H1 (cell line): ENCODE results near the gene POLR3C. TPM values are rescaled to one million over a fixed set of nuclear protein-coding genes. Genes with fewer than 3 reads are reported as not detected.

ENCODE experiments used
- CTCF ChIA-PET: fragments of 300-600 bp; sonication (Branson Sonifier 250); formaldehyde crosslinking; loops from one replicate; lab custom pipeline; 2021; ENCODE audit not compliant: partially characterized antibody; lab: Charles Lee
- POLR2A ChIA-PET: fragments of 300-600 bp; sonication (Branson Sonifier 250); formaldehyde crosslinking; loops from one replicate; lab custom pipeline; 2021; ENCODE audit warnings: inconsistent platforms; ENCODE audit not compliant: partially characterized antibody; lab: Charles Lee
- DNase-seq, 2 experiments: peaks; one replicate each; pipeline versions ENCODE4 v3.0.0 to v3.0.0-alpha.2; 2010 to 2022; ENCODE audit warnings: low spot score in 2 of 2, low read depth in 1 of 2, mixed read lengths in 1 of 2
- FAIRE-seq: peaks from 2 replicates; lab custom pipeline; 2011; peaks lifted over from hg19 to GRCh38; lab: Jason Lieb, UNC
- H2AFZ ChIP-seq: 2 replicates; pipeline ENCODE4 v1.8.1; 2012; ENCODE audit warnings: low read length, inconsistent platforms
- H2AK5ac ChIP-seq: 2 replicates; pipeline ENCODE4 v1.6.1; 2013; ENCODE audit warnings: low read depth, low read length
- H2BK120ac ChIP-seq: replicated peaks from 2 replicates; pipeline ENCODE3; 2013; ENCODE audit warnings: low read depth, low read length, inconsistent platforms
- H2BK12ac ChIP-seq: 2 replicates; pipeline ENCODE4 v1.6.1; 2013; ENCODE audit warnings: low read depth, low read length
- H2BK15ac ChIP-seq: 2 replicates; pipeline ENCODE4 v1.6.1; 2013; ENCODE audit warnings: low read length
- H2BK20ac ChIP-seq: 2 replicates; pipeline ENCODE4 v1.6.1; 2013; ENCODE audit warnings: low read length
- H2BK5ac ChIP-seq: 2 replicates; pipeline ENCODE4 v1.6.1; 2013; ENCODE audit warnings: low read depth, low read length
- H3K14ac ChIP-seq: 2 replicates; pipeline ENCODE4 v1.6.1; 2013; ENCODE audit warnings: inconsistent platforms; ENCODE audit not compliant: insufficient read length
- H3K18ac ChIP-seq: 2 replicates; pipeline ENCODE4 v1.6.1; 2013; ENCODE audit warnings: low read length; ENCODE audit errors: extremely low read depth
- H3K23ac ChIP-seq: 2 replicates; pipeline ENCODE4 v1.6.1; 2013; ENCODE audit warnings: inconsistent platforms; ENCODE audit not compliant: insufficient read length
- H3K23me2 ChIP-seq: 2 replicates; pipeline ENCODE4 v1.6.1; 2013; ENCODE audit warnings: low read depth, low read length
- H3K27ac ChIP-seq: 2 replicates; pipeline ENCODE4 v1.6.1; 2011; ENCODE audit warnings: low read depth, low read length, inconsistent platforms
- H3K27me3 ChIP-seq, 4 experiments: replicated peaks in 1 of 4; 1 replicate in 1 of 4; 2 replicates in 3 of 4; pipeline versions ENCODE4 v1.6.1 to v1.8.1; 2011 to 2013; ENCODE audit warnings: low read length in 3 of 4, mild to moderate bottlenecking in 3 of 4, inconsistent platforms in 2 of 4, mixed read lengths in 2 of 4, moderate library complexity in 1 of 4; ENCODE audit not compliant: control insufficient read depth in 3 of 4, insufficient read depth in 3 of 4; ENCODE audit errors: extremely low read depth in 1 of 4
- H3K36me3 ChIP-seq, 4 experiments: 2 replicates each; pipeline versions ENCODE4 v1.6.1 to v1.8.1; 2011 to 2013; ENCODE audit warnings: mild to moderate bottlenecking in 4 of 4, low read length in 3 of 4, moderate library complexity in 2 of 4, control low read depth in 1 of 4, inconsistent platforms in 1 of 4; ENCODE audit not compliant: insufficient read depth in 4 of 4, control insufficient read depth in 2 of 4
- H3K4ac ChIP-seq: replicated peaks from 2 replicates; pipeline ENCODE3; 2013; ENCODE audit warnings: low read length, low read depth, mixed read lengths, inconsistent platforms; ENCODE audit not compliant: insufficient read length
- H3K4me1 ChIP-seq, 4 experiments: replicated peaks in 1 of 4; 1 replicate in 1 of 4; 2 replicates in 3 of 4; pipeline versions ENCODE4 v1.6.1 to v1.8.1; 2011 to 2013; ENCODE audit warnings: low read length in 3 of 4, inconsistent platforms in 2 of 4, mixed read lengths in 1 of 4; ENCODE audit not compliant: insufficient read depth in 4 of 4, control insufficient read depth in 3 of 4
- H3K4me2 ChIP-seq, 2 experiments: 2 replicates each; pipeline versions ENCODE4 v1.6.1 to v1.8.1; 2011 to 2013; ENCODE audit warnings: low read depth in 2 of 2, low read length in 2 of 2, control low read depth in 1 of 2, inconsistent platforms in 1 of 2, mild to moderate bottlenecking in 1 of 2; ENCODE audit not compliant: insufficient read depth in 1 of 2
- H3K4me3 ChIP-seq, 4 experiments: fragments of 200-600, 300-600 bp in 1 of 4; sonication (generic), shearing (Covaris generic), sonication (Bioruptor Twin) in 1 of 4; 2 replicates each; pipeline versions ENCODE4 v1.5.1 to v1.8.1; 2011 to 2016; ENCODE audit warnings: low read length in 4 of 4, low read depth in 3 of 4, control low read depth in 2 of 4, inconsistent platforms in 2 of 4, mild to moderate bottlenecking in 2 of 4, mixed read lengths in 1 of 4, moderate library complexity in 1 of 4; ENCODE audit not compliant: insufficient read depth in 2 of 4; ENCODE audit errors: extremely low read depth in 1 of 4
- H3K56ac ChIP-seq: replicated peaks from 2 replicates; pipeline ENCODE3; 2013; ENCODE audit warnings: low read depth, mild to moderate bottlenecking, mixed read lengths, low read length, inconsistent platforms; ENCODE audit not compliant: insufficient read length
- H3K79me1 ChIP-seq: 2 replicates; pipeline ENCODE4 v1.6.1; 2013; ENCODE audit warnings: low read depth, low read length, control low read depth
- H3K79me2 ChIP-seq, 2 experiments: 2 replicates each; pipeline versions ENCODE4 v1.6.1 to v1.8.1; 2012 to 2013; ENCODE audit warnings: low read length in 2 of 2, mild to moderate bottlenecking in 2 of 2, inconsistent platforms in 1 of 2; ENCODE audit not compliant: insufficient read depth in 2 of 2, control insufficient read depth in 1 of 2
- H3K9ac ChIP-seq, 4 experiments: replicated peaks in 1 of 4; 1 replicate in 1 of 4; 2 replicates in 3 of 4; pipeline versions ENCODE4 v1.6.1 to v1.8.1; 2011 to 2013; ENCODE audit warnings: low read depth in 3 of 4, low read length in 3 of 4, control low read depth in 2 of 4, mild to moderate bottlenecking in 2 of 4, moderate library complexity in 2 of 4, inconsistent platforms in 1 of 4; ENCODE audit errors: extremely low read depth in 1 of 4
- H3K9me3 ChIP-seq, 2 experiments: 2 replicates each; pipeline versions ENCODE4 v1.6.1 to v1.8.1; 2012 to 2013; ENCODE audit warnings: mild to moderate bottlenecking in 2 of 2, moderate library complexity in 2 of 2, control low read depth in 1 of 2, inconsistent platforms in 1 of 2, low read depth in 1 of 2, low read length in 1 of 2, mixed read lengths in 1 of 2; ENCODE audit not compliant: insufficient read depth in 2 of 2
- H4K20me1 ChIP-seq, 2 experiments: replicated peaks in 1 of 2; 2 replicates each; pipeline versions ENCODE3 to v1.8.1; 2011 to 2013; ENCODE audit warnings: inconsistent platforms in 2 of 2, low read length in 2 of 2, mild to moderate bottlenecking in 1 of 2; ENCODE audit not compliant: insufficient read depth in 2 of 2, control insufficient read depth in 1 of 2
- H4K5ac ChIP-seq: 2 replicates; pipeline ENCODE4 v1.6.1; 2013; ENCODE audit warnings: low read length, low read depth, mixed read lengths, inconsistent platforms; ENCODE audit not compliant: insufficient read length
- H4K8ac ChIP-seq: 2 replicates; pipeline ENCODE4 v1.8.0; 2013; ENCODE audit warnings: mild to moderate bottlenecking, moderate library complexity, low read length, inconsistent platforms; ENCODE audit not compliant: insufficient read depth; ENCODE audit errors: extremely low read depth
- H4K91ac ChIP-seq: replicated peaks from 2 replicates; pipeline ENCODE3; 2013; ENCODE audit warnings: low read length, mixed read lengths, inconsistent platforms; ENCODE audit not compliant: insufficient read length
- ASH2L ChIP-seq: fragments of 200-600, 300-600 bp; sonication (generic); IDR thresholded peaks from one replicate; pipeline ENCODE4 v1.7.1; 2017; ENCODE audit warnings: low read length
- CHD1 ChIP-seq: IDR thresholded peaks from 2 replicates; pipeline ENCODE4 v1.6.1; 2012; ENCODE audit warnings: low read depth, low read length, improper control_type of control experiment
- CHD2 ChIP-seq: IDR thresholded peaks from 2 replicates; pipeline ENCODE4 v1.6.1; 2012; ENCODE audit warnings: low read length, improper control_type of control experiment
- CTBP2 ChIP-seq: IDR thresholded peaks from 2 replicates; pipeline ENCODE4 v1.7.0; 2011; ENCODE audit warnings: borderline replicate concordance, mild to moderate bottlenecking, moderate library complexity, mixed read lengths, low read length; ENCODE audit not compliant: insufficient read depth, insufficient read length
- HDAC2 ChIP-seq, 2 experiments: fragments of 300-600 bp in 1 of 2; sonication (generic) in 1 of 2; IDR thresholded peaks; 2 replicates each; pipeline ENCODE4 v1.6.1; 2011 to 2012; ENCODE audit warnings: low read depth in 2 of 2, low read length in 2 of 2, mild to moderate bottlenecking in 2 of 2, moderate library complexity in 2 of 2, borderline replicate concordance in 1 of 2, inconsistent platforms in 1 of 2
- JUND ChIP-seq: IDR thresholded peaks from 2 replicates; pipeline ENCODE4 v1.6.1; 2011; ENCODE audit warnings: mild to moderate bottlenecking, improper control_type of control experiment, low read length
- NANOG ChIP-seq: IDR thresholded peaks from 2 replicates; pipeline ENCODE4 v1.6.1; 2011; ENCODE audit warnings: low read length, low read depth, mild to moderate bottlenecking, inconsistent platforms; ENCODE audit not compliant: insufficient read depth, poor library complexity, severe bottlenecking
- NRF1 ChIP-seq: IDR thresholded peaks from 2 replicates; pipeline ENCODE4 v1.6.1; 2011; ENCODE audit warnings: mild to moderate bottlenecking, low read depth, low read length, improper control_type of control experiment
- POLR2A ChIP-seq, 2 experiments: IDR thresholded peaks; 1 replicate in 1 of 2; 2 replicates in 1 of 2; pipeline ENCODE4 v1.6.1; 2011; ENCODE audit warnings: low read depth in 2 of 2, low read length in 2 of 2, mild to moderate bottlenecking in 2 of 2; ENCODE audit errors: control extremely low read depth in 1 of 2
- SIX5 ChIP-seq: IDR thresholded peaks from 2 replicates; pipeline ENCODE4 v1.6.1; 2011; ENCODE audit warnings: mild to moderate bottlenecking, low read depth, low read length
- SP4 ChIP-seq: IDR thresholded peaks from 2 replicates; pipeline ENCODE4 v1.6.1; 2012; ENCODE audit warnings: low read length, inconsistent platforms
- SRF ChIP-seq: IDR thresholded peaks from 2 replicates; pipeline ENCODE4 v1.6.1; 2011; ENCODE audit warnings: mild to moderate bottlenecking, low read depth, low read length, moderate library complexity
- WGBS, 2 experiments: shearing (Covaris generic) in 1 of 2; methylation state at CpG; one replicate each; pipeline versions ENCODE4 v1.1.6 to v1.1.7; 2013 to 2015; ENCODE audit warnings: low lambda C conversion rate in 2 of 2, mixed read lengths in 2 of 2, inconsistent platforms in 1 of 2, low coverage in 1 of 2, missing lambda C conversion rate in 1 of 2; ENCODE audit not compliant: insufficient replicate concordance in 2 of 2, insufficient coverage in 1 of 2, insufficient read length in 1 of 2; ENCODE audit errors: extremely low coverage in 1 of 2, missing lambda C conversion rate in 1 of 2; 5-methylcytosine and 5-hydroxymethylcytosine counted together
- polyA plus RNA-seq, 7 experiments: library from polyadenylated mRNA; depleted of rRNA in 3 of 7; stranded (reverse) in 5 of 7; unstranded in 2 of 7; fragments of >200 nt in 5 of 7; fragments of 200-250 nt in 2 of 7; gene quantifications; 1 replicate in 5 of 7; 2 replicates in 1 of 7; 4 replicates in 1 of 7; pipeline versions ENCODE4 v1.2.1 to v1.2.3, GENCODE V29; 2011 to 2013; ENCODE audit warnings: missing spikeins in 2 of 7, mixed read lengths in 2 of 7
- total RNA-seq: library from RNA; stranded (reverse); fragmentation: NEBNext Ultra II Directional; extraction: Animal tissue kit (Norgen Biotek cat#: 25700); gene quantifications from 2 replicates; pipeline ENCODE4 v1.2.1, GENCODE V29; 2021
- TF ChIP-seq, protein P1 (sequence below): IDR thresholded peaks from 2 replicates; pipeline ENCODE4 v1.6.1; 2012; ENCODE audit warnings: low read length, inconsistent platforms

Gene POLR3C
- total and polyA plus RNA-seq, 2 of the 8 experiments (the other 6 are each of a cell fraction or from before 2014, with no cell fraction given), result 26.8 TPM

- Histone ChIP-seq H3K4me2 (no peak overlapping the region), H3K23ac (no peak overlapping the region), H3K14ac (no peak overlapping the region), H4K20me1 (no peaks in the 10 kb centered on the region), H4K5ac (no peak overlapping the region), H4K8ac (no peak overlapping the region), H3K27ac (no peak overlapping the region), H2AK5ac (no peak overlapping the region), H3K27me3 (peaks cover 0 to 9% (median 8%) of the 10 kb centered on the region in 4 experiments; a peak in 6 of 7 replicates), H3K4me1 (peaks cover 0 to 6% (median 4%) of the 10 kb centered on the region in 4 experiments; a peak in 4 of 7 replicates), H4K91ac (no peak overlapping the region), H2AFZ (no peak overlapping the region), H3K56ac (no peak overlapping the region), H2BK12ac (peak overlapping the region; percentile 33; the same call in 1 of the 2 replicates), H2BK20ac (no peak overlapping the region), H3K79me2 (no peaks in the 10 kb centered on the region), H2BK15ac (no peak overlapping the region), H3K79me1 (no peaks in the 10 kb centered on the region), H3K9ac (no peak overlapping the region), H3K4ac (no peak overlapping the region), H2BK120ac (no peak overlapping the region), H3K18ac (no peak overlapping the region), H3K9me3 (no peaks in the 10 kb centered on the region), H2BK5ac (no peak overlapping the region), H3K4me3 (no peak overlapping the region), H3K36me3 (no peaks in the 10 kb centered on the region), H3K23me2 (peaks cover 5% of the 10 kb centered on the region; the same call in 1 of the 2 replicates)
- 88% methylated on average over 3 of the region's 3 CpGs; no CpG with 5 or more reads in 1 of the 2 experiments for WGBS, 2 experiments
- POLR2A ChIA-PET, result no interaction called here
- CTCF ChIA-PET, result interaction anchor here (0.6 to 8.7 kb wide), 8 partner anchors 9 to 126 kb away, joined by 3 to 146 read pairs (median 48); partner anchors contain the start of genes ITGA10, NUDT17, PEX11B and PIAS3
- no peak for FAIRE-seq
- DNase-seq, result no peak
- TF ChIP-seq JUND (no peak), CHD1 (no peak), SIX5 (no peak), HDAC2 (IDR thresholded peaks at IDR 0.05; ENCODE audit: borderline replicate concordance in 1 of 2, low read depth in 2 of 2, low read length in 2 of 2) (no peak), ASH2L (no peak), CHD2 (no peak), CTBP2 (no peak), NRF1 (no peak), SP4 (no peak), NANOG (no peak), POLR2A (IDR thresholded peaks at IDR 0.05; ENCODE audit: control extremely low read depth in 1 of 2, low read depth in 2 of 2, low read length in 2 of 2) (no peak), SRF (no peak)
- TF ChIP-seq, protein P1, sequence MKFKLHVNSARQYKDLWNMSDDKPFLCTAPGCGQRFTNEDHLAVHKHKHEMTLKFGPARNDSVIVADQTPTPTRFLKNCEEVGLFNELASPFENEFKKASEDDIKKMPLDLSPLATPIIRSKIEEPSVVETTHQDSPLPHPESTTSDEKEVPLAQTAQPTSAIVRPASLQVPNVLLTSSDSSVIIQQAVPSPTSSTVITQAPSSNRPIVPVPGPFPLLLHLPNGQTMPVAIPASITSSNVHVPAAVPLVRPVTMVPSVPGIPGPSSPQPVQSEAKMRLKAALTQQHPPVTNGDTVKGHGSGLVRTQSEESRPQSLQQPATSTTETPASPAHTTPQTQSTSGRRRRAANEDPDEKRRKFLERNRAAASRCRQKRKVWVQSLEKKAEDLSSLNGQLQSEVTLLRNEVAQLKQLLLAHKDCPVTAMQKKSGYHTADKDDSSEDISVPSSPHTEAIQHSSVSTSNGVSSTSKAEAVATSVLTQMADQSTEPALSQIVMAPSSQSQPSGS, result no peak
Observed at GRCh38 chr1:145889722-145890121, 65.7 kb downstream of the POLR3C start.
